Measurements from ENCODE around the gene KCNG1. TPM values are rescaled to one million over a fixed set of nuclear protein-coding genes. Genes with fewer than 3 reads are reported as not detected.

KCNG1 gene
- total RNA-seq, 4 donors from 2014 or later, result 0.54 to 2.4 (median 1.6) TPM; not detected in 1

GRCh38 chr20:51026269-51026668 is 3.4 kb upstream of the KCNG1 start:
- intact Hi-C loops (cut with DNase I; ENCODE audit: low total_unique reads), result no loop called here
- 67 to 69% methylated on average over 4 of the region's 4 CpGs for WGBS, 2 donors
- H3K4me3 ChIP-seq (ENCODE audit: low read depth, poor library complexity, severe bottlenecking), result no peak overlapping the region
- TF ChIP-seq POLR2A (IDR thresholded peaks at IDR 0.05) (no peak), CTCF (IDR thresholded peaks at IDR 0.05) (no peak)
- no peak for DNase-seq (ENCODE audit: low spot score in 2 of 2)

DNA sequence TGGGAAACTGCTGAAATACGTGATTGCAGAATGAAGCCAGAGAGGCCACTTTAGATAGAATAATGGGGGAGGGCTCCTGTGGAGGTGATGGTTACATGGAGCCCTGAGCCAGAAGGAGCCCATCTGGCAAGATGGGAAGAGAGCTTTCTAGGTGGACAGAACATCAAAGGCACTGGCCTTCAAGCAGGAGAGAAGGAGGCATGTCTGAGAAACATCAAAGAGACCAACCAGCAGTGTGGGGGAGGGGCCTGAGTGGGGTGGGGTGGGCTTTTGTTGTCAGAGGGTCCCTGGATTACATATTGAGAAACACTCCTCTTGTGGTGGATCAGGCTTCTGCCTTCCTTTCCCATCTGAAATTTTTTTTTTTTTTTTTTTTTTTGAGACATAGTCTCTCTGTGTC is 1.9 kb upstream of the KCNG1 start:
- WGBS, 2 donors, result 60 to 76% methylated on average over 1 of the region's 1 CpG
- H3K4me3 ChIP-seq (ENCODE audit: low read depth, poor library complexity, severe bottlenecking), result no peak overlapping the region
- intact Hi-C loops (cut with DNase I; ENCODE audit: low total_unique reads), result no loop called here
- DNase-seq (ENCODE audit: low spot score in 2 of 2), result no peak
- TF ChIP-seq POLR2A (IDR thresholded peaks at IDR 0.05) (no peak), CTCF (IDR thresholded peaks at IDR 0.05) (no peak)

DNA sequence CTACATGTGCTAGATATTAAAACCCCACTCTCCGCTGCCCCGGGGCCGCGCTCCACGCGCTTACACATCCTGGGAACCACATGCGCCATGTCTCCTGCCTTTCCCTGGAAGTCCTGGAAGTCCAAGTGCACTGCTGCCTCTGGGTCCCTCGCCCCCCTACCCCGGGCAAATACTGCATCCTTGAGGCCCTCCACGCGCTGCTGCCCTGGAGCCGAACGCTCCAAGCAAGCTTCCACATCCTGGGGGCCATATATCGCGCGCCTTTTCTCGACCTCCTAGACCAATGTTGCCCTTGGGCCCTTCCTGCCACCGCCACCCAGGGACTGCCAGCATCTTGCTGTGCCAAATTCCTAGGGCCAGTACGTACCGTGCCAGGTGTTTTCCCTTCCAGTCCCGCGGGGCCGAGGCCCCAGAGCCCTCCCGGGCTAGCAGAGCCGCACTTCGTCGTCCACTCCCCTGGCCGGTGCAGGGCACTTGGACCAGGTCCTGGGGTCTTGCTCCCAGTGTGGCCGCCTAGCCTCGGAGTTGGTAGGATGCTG is 779 bp upstream of the KCNG1 start:
- intact Hi-C loops (cut with DNase I; ENCODE audit: low total_unique reads), result no loop called here
- no peak for TF ChIP-seq POLR2A (IDR thresholded peaks at IDR 0.05)
- TF ChIP-seq CTCF (IDR thresholded peaks at IDR 0.05), result no peak
- peak overlapping the region; percentile 3 for H3K4me3 ChIP-seq (ENCODE audit: low read depth, poor library complexity, severe bottlenecking)
- DNase-seq (ENCODE audit: low spot score in 2 of 2), result no peak
- WGBS, 2 donors, result 6 to 23% methylated on average over 18 to 26 of the region's 30 CpGs

GRCh38 chr20:51022227-51022802 is 592 bp downstream of the KCNG1 start:
- no peak overlapping the region for H3K4me3 ChIP-seq (ENCODE audit: low read depth, poor library complexity, severe bottlenecking)
- WGBS, 2 donors, result 20 to 24% methylated on average over 11 to 20 of the region's 39 CpGs
- TF ChIP-seq POLR2A (IDR thresholded peaks at IDR 0.05), result no peak
- no peak for TF ChIP-seq CTCF (IDR thresholded peaks at IDR 0.05)
- intact Hi-C loops (cut with DNase I; ENCODE audit: low total_unique reads), result no loop called here
- no peak for DNase-seq (ENCODE audit: low spot score in 2 of 2)

- WGBS, 2 donors, result 61 to 69% methylated on average over 15 to 16 of the region's 16 CpGs
- no peak overlapping the region for H3K4me3 ChIP-seq (ENCODE audit: low read depth, poor library complexity, severe bottlenecking)
- intact Hi-C loops (cut with DNase I; ENCODE audit: low total_unique reads), result no loop called here
- DNase-seq (ENCODE audit: low spot score in 2 of 2), result no peak
- TF ChIP-seq CTCF (IDR thresholded peaks at IDR 0.05) (no peak), POLR2A (IDR thresholded peaks at IDR 0.05) (no peak)
Observed at GRCh38 chr20:51021067-51022025, 1.6 kb downstream of the KCNG1 start.

All from lower leg skin (tissue), 4 donors.